GM19467 (cell line): Measurements from ENCODE around the gene CHST2.
A peak's percentile ranks its signal among the peaks of the same experiment; 100 is the strongest.

Experiments used
- ATAC-seq: cut with Tn5 transposase; IDR thresholded peaks from one replicate; pipeline ENCODE4 v1.9.1; 2021; ENCODE audit warnings: mild to moderate bottlenecking, moderate library complexity; ENCODE audit not compliant: unreplicated experiment

Gene CHST2

GRCh38 chr3:143098032-143098764 is 21.4 kb upstream of the CHST2 start:
- no peak for ATAC-seq

GRCh38 chr3:143099210-143099609 is 20.4 kb upstream of the CHST2 start:
- ATAC-seq, result no peak

GRCh38 chr3:143099690-143100089 is 19.9 kb upstream of the CHST2 start:
- no peak for ATAC-seq

- no peak for ATAC-seq
These were observed 19.1 kb upstream of the CHST2 start for GRCh38 chr3:143100451-143100850.

GRCh38 chr3:143101792-143102381 is 17.7 kb upstream of the CHST2 start:
- no peak for ATAC-seq

GRCh38 chr3:143103652-143104051 is 15.9 kb upstream of the CHST2 start:
- no peak for ATAC-seq

GRCh38 chr3:143105170-143105569 is 14.4 kb upstream of the CHST2 start:
- ATAC-seq, result no peak

- no peak for ATAC-seq
These were observed 9.7 kb upstream of the CHST2 start for GRCh38 chr3:143109861-143110260.

GRCh38 chr3:143110371-143110770 is 9.2 kb upstream of the CHST2 start:
- ATAC-seq, result no peak

GRCh38 chr3:143118630-143119008 is 952 bp upstream of the CHST2 start:
- no peak for ATAC-seq

- ATAC-seq, result no peak
These were observed 574 bp downstream of the CHST2 start for GRCh38 chr3:143119974-143120715.

GRCh38 chr3:143120716-143121240 is 1.2 kb downstream of the CHST2 start:
- ATAC-seq, result peak; percentile 35

GRCh38 chr3:143121241-143122088 is 1.9 kb downstream of the CHST2 start:
- ATAC-seq, result peak; percentile 11

GRCh38 chr3:143122089-143122430 is 2.5 kb downstream of the CHST2 start:
- no peak for ATAC-seq

- no peak for ATAC-seq
These were observed 3.2 kb downstream of the CHST2 start for GRCh38 chr3:143122608-143123352.

GRCh38 chr3:143123353-143123984 is 3.9 kb downstream of the CHST2 start:
- no peak for ATAC-seq

GRCh38 chr3:143124601-143125520 is 5.3 kb downstream of the CHST2 start:
- no peak for ATAC-seq

- ATAC-seq, result no peak
These were observed 8.2 kb downstream of the CHST2 start for GRCh38 chr3:143127801-143128200.
